CD4-positive, alpha-beta T cell (primary cell): ENCODE data around the gene SHROOM2. TPM values are rescaled to one million over a fixed set of nuclear protein-coding genes. Genes with fewer than 3 reads are reported as not detected.

Experiments used
- ATAC-seq: fragments of 200-7000 bp; cut with Tn5 transposase; one replicate; pipeline ENCODE4 v1.10.0; 2022; ENCODE audit warnings: mild to moderate bottlenecking; ENCODE audit not compliant: poor library complexity
- CTCF ChIA-PET: fragments of 350-600 bp; sonication (Branson Sonifier 250); formaldehyde crosslinking; loops from one replicate; lab custom pipeline; 2021; ENCODE audit warnings: antibody characterized with exemption, inconsistent platforms; lab: Charles Lee
- POLR2A ChIA-PET: fragments of 350-600 bp; sonication (Branson Sonifier 250); formaldehyde crosslinking; loops from one replicate; lab custom pipeline; 2021; ENCODE audit warnings: antibody characterized with exemption, inconsistent platforms; lab: Charles Lee
- DNase-seq, 14 experiments: peaks; one replicate each; pipeline ENCODE4 v3.0.0-alpha.2; 2013 to 2020; ENCODE audit warnings: mixed read lengths in 2 of 14
- H3K27ac ChIP-seq, 2 donors: one replicate each; pipeline versions ENCODE4 v1.5.1 to v1.7.0; 2013; ENCODE audit warnings: low read length in 2 of 2, low read depth in 1 of 2, mild to moderate bottlenecking in 1 of 2
- H3K27me3 ChIP-seq, 2 experiments: 1 replicate in 1 of 2; 2 replicates in 1 of 2; pipeline versions ENCODE4 v1.6.1 to v1.7.0; 2013; ENCODE audit warnings: low read length in 2 of 2, control low read depth in 1 of 2, mild to moderate bottlenecking in 1 of 2, moderate library complexity in 1 of 2; ENCODE audit not compliant: insufficient read depth in 2 of 2, control insufficient read depth in 1 of 2
- H3K36me3 ChIP-seq: one replicate; pipeline ENCODE4 v1.6.1; 2013; ENCODE audit warnings: low read length, control low read depth; ENCODE audit not compliant: insufficient read depth
- H3K4me1 ChIP-seq: one replicate; pipeline ENCODE4 v1.6.1; 2013; ENCODE audit warnings: low read length, control low read depth; ENCODE audit not compliant: insufficient read depth
- H3K4me3 ChIP-seq: one replicate; pipeline ENCODE4 v1.5.1; 2013; ENCODE audit warnings: mild to moderate bottlenecking, low read length, moderate library complexity
- H3K9me3 ChIP-seq, 2 experiments: 1 replicate in 1 of 2; 2 replicates in 1 of 2; pipeline versions ENCODE4 v1.6.1 to v1.7.0; 2013; ENCODE audit warnings: low read length in 2 of 2, mild to moderate bottlenecking in 2 of 2, control low read depth in 1 of 2, moderate library complexity in 1 of 2; ENCODE audit not compliant: control insufficient read depth in 1 of 2, insufficient read depth in 1 of 2
- H3K27ac Mint-ChIP-seq: one replicate; pipeline ENCODE4 v1.8.0; 2020; ENCODE audit warnings: mixed read lengths
- H3K27me3 Mint-ChIP-seq: one replicate; pipeline ENCODE4 v1.8.0; 2021; ENCODE audit warnings: mixed read lengths
- H3K36me3 Mint-ChIP-seq: one replicate; pipeline ENCODE4 v1.8.0; 2021; ENCODE audit warnings: low read depth, mixed read lengths
- H3K4me1 Mint-ChIP-seq: one replicate; pipeline ENCODE4 v1.8.0; 2021; ENCODE audit warnings: low read depth, mixed read lengths
- H3K4me3 Mint-ChIP-seq: one replicate; pipeline ENCODE4 v1.8.0; 2020; ENCODE audit warnings: mild to moderate bottlenecking, mixed read lengths
- H3K9me3 Mint-ChIP-seq: one replicate; pipeline ENCODE4 v1.8.0; 2020; ENCODE audit warnings: mixed read lengths
- intact Hi-C, 2 experiments: fragments of 100-400 bp; cut with DNase I in 1 of 2; cut with micrococcal nuclease in 1 of 2; formaldehyde crosslinking; loops; one replicate each; pipeline versions ENCODE4 v1.15.1 to v1.9.0; 2023 to 2025; cut with DNase I, micrococcal nuclease
- total RNA-seq, 174 experiments: library from RNA in 2 of 174; stranded (reverse) in 2 of 174; gene quantifications; one replicate each; pipeline ENCODE4 v1.2.3 and lab custom pipeline; 2021 to 2026
- TF ChIP-seq, protein P1 (sequence below): fragments of 200-600 bp; IDR thresholded peaks from one replicate; pipeline ENCODE4 v1.8.0; 2022; ENCODE audit warnings: antibody characterized with exemption, mild to moderate bottlenecking

The SHROOM2 gene
- total RNA-seq, 2 experiments from 2014 or later: not detected

DNA sequence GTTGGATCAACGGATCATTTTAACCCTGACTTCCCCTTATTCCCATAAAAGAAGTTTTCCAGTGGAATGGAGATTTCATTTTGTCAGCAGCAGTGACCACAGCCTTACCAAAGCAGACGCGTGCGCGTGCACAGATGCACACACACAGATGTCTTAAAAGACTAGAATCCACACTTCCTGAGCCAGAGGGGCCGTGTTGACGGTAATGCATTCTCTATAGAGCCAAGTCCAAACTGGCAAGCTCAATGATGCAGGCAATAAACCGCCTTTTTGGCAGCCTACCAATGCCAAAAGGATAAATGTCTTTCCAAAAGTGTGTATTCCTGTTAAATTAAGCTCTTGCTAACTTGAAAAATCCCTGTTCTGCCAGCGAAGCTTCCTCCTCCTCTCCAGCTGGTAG, 162.2 kb downstream of the SHROOM2 start:
- no peaks in the 10 kb centered on the region for H3K36me3 Mint-ChIP-seq
- ChIA-PET CTCF (no interaction called here), POLR2A (no interaction called here)
- no peaks in the 10 kb centered on the region for H3K4me1 Mint-ChIP-seq
- no peaks in the 10 kb centered on the region for H3K4me1 ChIP-seq
- TF ChIP-seq, protein P1, sequence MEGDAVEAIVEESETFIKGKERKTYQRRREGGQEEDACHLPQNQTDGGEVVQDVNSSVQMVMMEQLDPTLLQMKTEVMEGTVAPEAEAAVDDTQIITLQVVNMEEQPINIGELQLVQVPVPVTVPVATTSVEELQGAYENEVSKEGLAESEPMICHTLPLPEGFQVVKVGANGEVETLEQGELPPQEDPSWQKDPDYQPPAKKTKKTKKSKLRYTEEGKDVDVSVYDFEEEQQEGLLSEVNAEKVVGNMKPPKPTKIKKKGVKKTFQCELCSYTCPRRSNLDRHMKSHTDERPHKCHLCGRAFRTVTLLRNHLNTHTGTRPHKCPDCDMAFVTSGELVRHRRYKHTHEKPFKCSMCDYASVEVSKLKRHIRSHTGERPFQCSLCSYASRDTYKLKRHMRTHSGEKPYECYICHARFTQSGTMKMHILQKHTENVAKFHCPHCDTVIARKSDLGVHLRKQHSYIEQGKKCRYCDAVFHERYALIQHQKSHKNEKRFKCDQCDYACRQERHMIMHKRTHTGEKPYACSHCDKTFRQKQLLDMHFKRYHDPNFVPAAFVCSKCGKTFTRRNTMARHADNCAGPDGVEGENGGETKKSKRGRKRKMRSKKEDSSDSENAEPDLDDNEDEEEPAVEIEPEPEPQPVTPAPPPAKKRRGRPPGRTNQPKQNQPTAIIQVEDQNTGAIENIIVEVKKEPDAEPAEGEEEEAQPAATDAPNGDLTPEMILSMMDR: no peak
- no peak overlapping the region for H3K4me3 Mint-ChIP-seq
- peaks cover 0 to 8% of the 10 kb centered on the region in 2 experiments for H3K9me3 ChIP-seq
- no peaks in the 10 kb centered on the region for H3K9me3 Mint-ChIP-seq
- H3K4me3 ChIP-seq: no peak overlapping the region
- no peak overlapping the region for H3K27ac Mint-ChIP-seq
- DNase-seq (no peak), ATAC-seq (no peak)
- no peaks in the 10 kb centered on the region for H3K36me3 ChIP-seq
- H3K27me3 ChIP-seq: no peaks in the 10 kb centered on the region
- intact Hi-C loops: no loop called here
- H3K27ac ChIP-seq: no peak overlapping the region
- H3K27me3 Mint-ChIP-seq: peaks cover 10% of the 10 kb centered on the region

- Mint-ChIP-seq H3K4me3 (no peak overlapping the region), H3K27ac (no peak overlapping the region), H3K27me3 (peaks cover 10% of the 10 kb centered on the region), H3K36me3 (no peaks in the 10 kb centered on the region), H3K4me1 (no peaks in the 10 kb centered on the region), H3K9me3 (no peaks in the 10 kb centered on the region)
- no peak for ATAC-seq
- CTCF ChIA-PET: no interaction called here
- Histone ChIP-seq H3K36me3 (no peaks in the 10 kb centered on the region), H3K4me3 (no peak overlapping the region), H3K9me3 (peaks cover 0 to 8% of the 10 kb centered on the region in 2 experiments), H3K4me1 (no peaks in the 10 kb centered on the region), H3K27me3 (no peaks in the 10 kb centered on the region), H3K27ac (no peak overlapping the region)
- no peak for DNase-seq
- TF ChIP-seq, protein P1: no peak
- intact Hi-C loops: no loop called here
- POLR2A ChIA-PET: no interaction called here
Observed at GRCh38 chrX:9952300-9952699, 166.1 kb downstream of the SHROOM2 start.

- Mint-ChIP-seq H3K27ac (no peak overlapping the region), H3K4me3 (no peak overlapping the region)
- peaks cover 0 to 8% of the 10 kb centered on the region in 2 experiments for H3K9me3 ChIP-seq
Observed at GRCh38 chrX:9953396-9953795, 167.2 kb downstream of the SHROOM2 start.

More at GRCh38 chrX:9953396-9953795, 167.2 kb downstream of the SHROOM2 start:
- intact Hi-C loops: no loop called here
- H3K27me3 ChIP-seq: no peaks in the 10 kb centered on the region
- no peaks in the 10 kb centered on the region for H3K4me1 Mint-ChIP-seq
- H3K36me3 Mint-ChIP-seq: no peaks in the 10 kb centered on the region
- peaks cover 5% of the 10 kb centered on the region for H3K27me3 Mint-ChIP-seq
- H3K4me1 ChIP-seq: no peaks in the 10 kb centered on the region
- H3K36me3 ChIP-seq: no peaks in the 10 kb centered on the region
- H3K4me3 ChIP-seq: no peak overlapping the region
- ChIA-PET CTCF (no interaction called here), POLR2A (no interaction called here)
- ATAC-seq (no peak), DNase-seq (no peak)
- TF ChIP-seq, protein P1: no peak
- H3K9me3 Mint-ChIP-seq: no peaks in the 10 kb centered on the region
- H3K27ac ChIP-seq: no peak overlapping the region
